A673 (cell line): ENCODE results near the gene MPI. TPM values are rescaled to one million over a fixed set of nuclear protein-coding genes. Genes with fewer than 3 reads are reported as not detected.

Source experiments
- BruUV-seq: library from RNA; stranded (reverse); fragments of 400-500 nt; replicated peaks from 2 replicates; lab custom pipeline; 2021; lab: Mats Ljungman, UMichigan
- CTCF ChIA-PET: fragments of 300-600 bp; sonication (Branson Sonifier 250); formaldehyde crosslinking; loops from one replicate; lab custom pipeline; 2022; ENCODE audit warnings: antibody characterized with exemption; lab: Charles Lee
- POLR2A ChIA-PET: fragments of 300-600 bp; sonication (Branson Sonifier 250); formaldehyde crosslinking; loops from one replicate; lab custom pipeline; 2022; ENCODE audit warnings: antibody characterized with exemption; ENCODE audit not compliant: low non-redundant PET; lab: Charles Lee
- DNase-seq: peaks from one replicate; pipeline ENCODE4 v3.0.0-alpha.2; 2015; ENCODE audit warnings: low spot score
- H3K27ac ChIP-seq: fragments of 200-600 bp; sonication (generic); 2 replicates; pipeline ENCODE4 v1.5.1; 2016; ENCODE audit warnings: mixed run types, low read depth, mild to moderate bottlenecking, mixed read lengths, antibody characterized with exemption, low read length; ENCODE audit not compliant: poor library complexity, severe bottlenecking
- H3K27me3 ChIP-seq: fragments of 200-600 bp; sonication (generic); replicated peaks from 2 replicates; pipeline ENCODE4 v1.6.1; 2017; ENCODE audit warnings: mixed run types, low read depth, mild to moderate bottlenecking, mixed read lengths, antibody characterized with exemption, low read length; ENCODE audit not compliant: insufficient read depth, poor library complexity
- H3K36me3 ChIP-seq: fragments of 200-600 bp; sonication (generic); 2 replicates; pipeline ENCODE4 v1.6.1; 2016; ENCODE audit warnings: mixed run types, mild to moderate bottlenecking, mixed read lengths, antibody characterized with exemption, low read length; ENCODE audit not compliant: insufficient read depth, poor library complexity, severe bottlenecking
- H3K4me1 ChIP-seq: fragments of 200-600 bp; sonication (generic); 2 replicates; pipeline ENCODE4 v1.6.1; 2017; ENCODE audit warnings: mixed run types, mild to moderate bottlenecking, mixed read lengths, antibody characterized with exemption, low read length; ENCODE audit not compliant: insufficient read depth, poor library complexity, severe bottlenecking
- H3K4me3 ChIP-seq: fragments of 200-600 bp; sonication (generic); 2 replicates; pipeline ENCODE4 v1.5.1; 2016; ENCODE audit warnings: low read depth, mixed run types, mild to moderate bottlenecking, mixed read lengths, low read length; ENCODE audit not compliant: poor library complexity, severe bottlenecking
- H3K9me3 ChIP-seq: fragments of 200-600 bp; sonication (generic); 2 replicates; pipeline ENCODE4 v1.6.1; 2016; ENCODE audit warnings: mixed run types, low read depth, mild to moderate bottlenecking, mixed read lengths, antibody characterized with exemption, low read length; ENCODE audit not compliant: poor library complexity, severe bottlenecking
- EZH2 ChIP-seq: fragments of 200-600 bp; sonication (generic); IDR thresholded peaks from 2 replicates; pipeline ENCODE4 v1.6.1; 2017; ENCODE audit warnings: borderline replicate concordance, low read depth, mild to moderate bottlenecking, mixed read lengths, antibody characterized with exemption, low read length; ENCODE audit not compliant: poor library complexity, severe bottlenecking
- intact Hi-C: fragments of 100-400 bp; cut with micrococcal nuclease; formaldehyde crosslinking; loops from one replicate; pipeline ENCODE4 v1.10.0; 2022; ENCODE audit not compliant: unreplicated experiment
- total RNA-seq: library from RNA; stranded (reverse); gene quantifications from 2 replicates; pipeline ENCODE4 v1.2.3, GENCODE V29; 2021
- TF ChIP-seq, protein P1 (sequence below): fragments of 300-800, 200-600 bp; sonication (generic); conservative IDR thresholded peaks from 2 replicates; pipeline ENCODE4 v1.5.1; 2017; ENCODE audit warnings: low read depth, mild to moderate bottlenecking, antibody characterized with exemption, low read length, moderate library complexity, mixed read lengths

MPI gene
- total RNA-seq, 1 experiment from 2014 or later, result 48.2 TPM

DNA sequence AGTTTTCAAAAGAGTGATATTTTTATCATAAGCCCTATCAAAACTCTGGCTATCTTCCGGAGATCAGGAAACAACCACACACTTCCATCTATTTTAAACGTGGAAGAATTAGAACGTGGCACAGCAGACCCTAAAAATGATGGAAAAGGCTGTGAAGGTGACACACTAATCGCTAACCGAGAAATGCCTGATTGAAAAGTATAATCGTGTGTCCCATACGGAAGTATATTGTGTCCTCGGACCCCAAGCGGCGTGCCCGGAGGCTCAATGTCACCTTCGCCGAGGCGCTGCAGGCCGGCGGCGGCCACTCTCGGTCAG lies 47.4 kb downstream of the MPI start:
- H3K27ac ChIP-seq, result peak overlapping the region; percentile 97
- H3K9me3 ChIP-seq, result no peaks in the 10 kb centered on the region
- no peaks in the 10 kb centered on the region for H3K27me3 ChIP-seq
- peak overlapping the region; percentile 90 for H3K4me3 ChIP-seq
- ChIA-PET CTCF (interaction anchor here (0.6 kb wide), 1 partner anchor 1970 kb away, joined by 3 read pairs; no protein-coding TSS in a partner anchor), POLR2A (no interaction called here)
- TF ChIP-seq, protein P1, sequence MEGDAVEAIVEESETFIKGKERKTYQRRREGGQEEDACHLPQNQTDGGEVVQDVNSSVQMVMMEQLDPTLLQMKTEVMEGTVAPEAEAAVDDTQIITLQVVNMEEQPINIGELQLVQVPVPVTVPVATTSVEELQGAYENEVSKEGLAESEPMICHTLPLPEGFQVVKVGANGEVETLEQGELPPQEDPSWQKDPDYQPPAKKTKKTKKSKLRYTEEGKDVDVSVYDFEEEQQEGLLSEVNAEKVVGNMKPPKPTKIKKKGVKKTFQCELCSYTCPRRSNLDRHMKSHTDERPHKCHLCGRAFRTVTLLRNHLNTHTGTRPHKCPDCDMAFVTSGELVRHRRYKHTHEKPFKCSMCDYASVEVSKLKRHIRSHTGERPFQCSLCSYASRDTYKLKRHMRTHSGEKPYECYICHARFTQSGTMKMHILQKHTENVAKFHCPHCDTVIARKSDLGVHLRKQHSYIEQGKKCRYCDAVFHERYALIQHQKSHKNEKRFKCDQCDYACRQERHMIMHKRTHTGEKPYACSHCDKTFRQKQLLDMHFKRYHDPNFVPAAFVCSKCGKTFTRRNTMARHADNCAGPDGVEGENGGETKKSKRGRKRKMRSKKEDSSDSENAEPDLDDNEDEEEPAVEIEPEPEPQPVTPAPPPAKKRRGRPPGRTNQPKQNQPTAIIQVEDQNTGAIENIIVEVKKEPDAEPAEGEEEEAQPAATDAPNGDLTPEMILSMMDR, result no peak
- TF ChIP-seq EZH2, result no peak
- BruUV-seq, result TSS peak; percentile 80
- no peak for DNase-seq
- H3K36me3 ChIP-seq, result no peaks in the 10 kb centered on the region
- intact Hi-C loops, result no loop called here
- H3K4me1 ChIP-seq, result peaks cover 3% of the 10 kb centered on the region

- TF ChIP-seq EZH2, result no peak
- TF ChIP-seq, protein P1, result no peak
- intact Hi-C loops, result no loop called here
- Histone ChIP-seq H3K36me3 (no peaks in the 10 kb centered on the region), H3K27ac (peak within 1 kb of the TSS; percentile 97), H3K4me1 (peaks cover 3% of the 10 kb centered on the region), H3K4me3 (peak within 1 kb of the TSS; percentile 90), H3K27me3 (no peaks in the 10 kb centered on the region), H3K9me3 (no peaks in the 10 kb centered on the region)
- no TSS peak for BruUV-seq
- ChIA-PET POLR2A (no interaction called here), CTCF (interaction anchor here (0.6 kb wide), 1 partner anchor 1969 kb away, joined by 3 read pairs; no protein-coding TSS in a partner anchor)
- DNase-seq, result peak; percentile 98
Observed at GRCh38 chr15:74937590-74938371, 47.9 kb downstream of the MPI start, which contains the start of gene COX5A. COX5A (minus strand) TSS chr15:74938073; CDS start chr15:74938014, 59 bp downstream.

- no peak for TF ChIP-seq EZH2
- TF ChIP-seq, protein P1, result peak; percentile 99
- intact Hi-C loops, result loop anchor here (1.0 to 5.0 kb wide), 2 partner anchors 179 to 313 kb away; no protein-coding TSS in a partner anchor
- peak; percentile 86 for DNase-seq
- Histone ChIP-seq H3K36me3 (no peaks in the 10 kb centered on the region), H3K27me3 (no peaks in the 10 kb centered on the region), H3K4me1 (peaks cover 17% of the 10 kb centered on the region), H3K9me3 (no peaks in the 10 kb centered on the region), H3K4me3 (no peak overlapping the region), H3K27ac (no peak overlapping the region)
- BruUV-seq, result no TSS peak
- POLR2A ChIA-PET, result no interaction called here
- CTCF ChIA-PET, result interaction anchor here (0.9 to 1.7 kb wide), 6 partner anchors 13 to 181 kb away, joined by 3 to 21 read pairs (median 4); no protein-coding TSS in a partner anchor
Observed at GRCh38 chr15:74950078-74950908, 60.5 kb downstream of the MPI start.
